LoVo (cell line): ENCODE data around the gene SERPINB5.

Experiments used
- DNase-seq: peaks from one replicate; pipeline ENCODE4 v3.0.0-alpha.2; 2016; ENCODE audit warnings: low spot score

The SERPINB5 gene

GRCh38 chr18:63528863-63529492 is 52.2 kb downstream of the SERPINB5 start:
- no peak for DNase-seq

GRCh38 chr18:63532471-63532870 is 55.7 kb downstream of the SERPINB5 start:
- no peak for DNase-seq

GRCh38 chr18:63534615-63535014 is 57.9 kb downstream of the SERPINB5 start:
- DNase-seq, result no peak

GRCh38 chr18:63539904-63540510 is 63.2 kb downstream of the SERPINB5 start:
- no peak for DNase-seq

GRCh38 chr18:63542069-63542468 is 65.3 kb downstream of the SERPINB5 start, which contains the start of gene SERPINB12:
SERPINB12 (plus strand) TSS chr18:63542369; CDS start chr18:63556160, 13,791 bp downstream.
- DNase-seq, result no peak

GRCh38 chr18:63544017-63544416 is 67.3 kb downstream of the SERPINB5 start:
- no peak for DNase-seq

GRCh38 chr18:63545000-63545399 is 68.2 kb downstream of the SERPINB5 start:
- DNase-seq, result no peak

- DNase-seq, result no peak
Measured at GRCh38 chr18:63550068-63550467, 73.3 kb downstream of the SERPINB5 start.

GRCh38 chr18:63551769-63552168 is 75.0 kb downstream of the SERPINB5 start:
- DNase-seq, result no peak

- no peak for DNase-seq
Measured at GRCh38 chr18:63552581-63552980, 75.8 kb downstream of the SERPINB5 start.

- no peak for DNase-seq
Measured at GRCh38 chr18:63553081-63553480, 76.3 kb downstream of the SERPINB5 start.
